ENCODE measurements around the gene ZBTB6. TPM values are rescaled to one million over a fixed set of nuclear protein-coding genes. Genes with fewer than 3 reads are reported as not detected.

ZBTB6 gene
- total RNA-seq, result 10 to 100 TPM in 3 of 5 donors, 1 to 10 TPM in 2; 3.5 to 14.8 (median 13.4) TPM
- total RNA-seq (2013), result 19.3 TPM
- total RNA-seq, result 17.8 to 71.8 (median 42.3) reads per million in 29 experiments

- peaks cover 9 to 10% of the 10 kb centered on the region in 2 experiments for H3K4me1 ChIP-seq (ENCODE audit: control insufficient read depth in 1 of 2, extremely low read depth in 1 of 2, insufficient read depth in 2 of 2, low read length in 2 of 2)
- Mint-ChIP-seq H3K36me3 (peaks cover 23% of the 10 kb centered on the region), H3K4me1 (peaks cover 27 to 42% (median 35%) of the 10 kb centered on the region in 3 donors), H3K4me3 (peak within 1 kb of the TSS; percentile 95 to 99 (median 97)), H3K9me3 (no peaks in the 10 kb centered on the region), H3K27ac (peak within 1 kb of the TSS; percentile 97 to 100), H3K27me3 (no peaks in the 10 kb centered on the region)
- H3K9me3 ChIP-seq, result no peaks in the 10 kb centered on the region
- H3K4me3 ChIP-seq (ENCODE audit: control insufficient read depth in 1 of 2, extremely low read depth in 1 of 2, low read length in 1 of 2), result peak within 1 kb of the TSS; percentile 73 to 86
- H3K36me3 ChIP-seq (ENCODE audit: control insufficient read depth in 2 of 2, extremely low read depth in 1 of 2, insufficient read depth in 1 of 2, low read length in 1 of 2), result peaks cover 1 to 16% of the 10 kb centered on the region in 2 donors
- under 1% methylated on average over 34 of the region's 35 CpGs for WGBS (ENCODE audit: insufficient coverage)
- ChIA-PET CTCF (interaction anchor here (0.5 to 1.7 kb wide), 12 partner anchors 8 to 817 kb away, joined by 3 to 12 read pairs (median 6); partner anchors contain the start of genes RABGAP1 (in 1 of the 2) and ZBTB26 (in 1 of the 2)), POLR2A (interaction anchor here (0.6 to 2.5 kb wide), 14 partner anchors 8 to 302 kb away, joined by 3 to 9 read pairs (median 4); partner anchors contain the start of genes RABGAP1 (in 1 of the 2), RC3H2 (in 1 of the 2) and ZBTB26 (in 1 of the 2))
- no peaks in the 10 kb centered on the region for H3K27me3 ChIP-seq (replicated peaks in 1 of 2; ENCODE audit: control insufficient read depth in 2 of 2, extremely low read depth in 1 of 2, insufficient read depth in 2 of 2, low read length in 1 of 2)
- peak within 1 kb of the TSS; percentile 78 for H3K27ac ChIP-seq (ENCODE audit: low read length)
- DNase-seq, result peak; percentile 49 to 86 (median 76)
- ATAC-seq (replicated peaks in 1 of 4), result peak; percentile 93 to 97 (median 95)
Measured at GRCh38 chr9:122912964-122913673, at the start of gene ZBTB6. Gene ZBTB6 (minus strand): TSS chr9:122913323. CDS start chr9:122912072, 1,251 bp downstream.

- no peaks in the 10 kb centered on the region for H3K4me1 ChIP-seq (ENCODE audit: control insufficient read depth in 1 of 2, extremely low read depth in 1 of 2, insufficient read depth in 2 of 2, low read length in 2 of 2)
- no peaks in the 10 kb centered on the region for H3K27me3 Mint-ChIP-seq
- H3K27me3 ChIP-seq (replicated peaks in 1 of 2; ENCODE audit: control insufficient read depth in 2 of 2, extremely low read depth in 1 of 2, insufficient read depth in 2 of 2, low read length in 1 of 2), result no peaks in the 10 kb centered on the region
- H3K27ac ChIP-seq (ENCODE audit: low read length), result no peak overlapping the region
- peaks cover 57% of the 10 kb centered on the region for H3K36me3 Mint-ChIP-seq
- DNase-seq (no peak), ATAC-seq (replicated peaks in 1 of 4) (no peak)
- H3K27ac Mint-ChIP-seq, result no peak overlapping the region
- H3K4me3 Mint-ChIP-seq, result no peak overlapping the region
- WGBS (ENCODE audit: insufficient coverage), result no CpG with 5 or more reads among the region's 1 CpG
- CTCF ChIA-PET, result no interaction called here
- H3K4me3 ChIP-seq (ENCODE audit: control insufficient read depth in 1 of 2, extremely low read depth in 1 of 2, low read length in 1 of 2), result no peak overlapping the region
- H3K9me3 ChIP-seq, result no peaks in the 10 kb centered on the region
- no peaks in the 10 kb centered on the region for H3K4me1 Mint-ChIP-seq
- H3K36me3 ChIP-seq (ENCODE audit: control insufficient read depth in 2 of 2, extremely low read depth in 1 of 2, insufficient read depth in 1 of 2, low read length in 1 of 2), result peaks cover 4 to 9% of the 10 kb centered on the region in 2 donors
- peaks cover 0 to 4% (median 2%) of the 10 kb centered on the region in 3 donors for H3K9me3 Mint-ChIP-seq
- POLR2A ChIA-PET, result no interaction called here
Measured at GRCh38 chr9:122961139-122961538, 48.0 kb upstream of the ZBTB6 start.

GRCh38 chr9:122955961-122956360, 42.8 kb upstream of the ZBTB6 start:
- ChIA-PET POLR2A (interaction anchor here in 1 of 2 donors (0.7 kb wide), 1 partner anchor 678 kb away, joined by 12 read pairs; no protein-coding TSS in a partner anchor), CTCF (no interaction called here)
- H3K9me3 ChIP-seq, result no peaks in the 10 kb centered on the region
- peaks cover 0 to 12% of the 10 kb centered on the region in 2 donors for H3K36me3 ChIP-seq (ENCODE audit: control insufficient read depth in 2 of 2, extremely low read depth in 1 of 2, insufficient read depth in 1 of 2, low read length in 1 of 2)
- Mint-ChIP-seq H3K9me3 (peaks cover 0 to 4% (median 2%) of the 10 kb centered on the region in 3 donors), H3K36me3 (peaks cover 34% of the 10 kb centered on the region), H3K4me1 (peaks cover 14 to 22% (median 20%) of the 10 kb centered on the region in 3 donors), H3K27ac (no peak overlapping the region), H3K27me3 (no peaks in the 10 kb centered on the region), H3K4me3 (no peak overlapping the region)
- no peaks in the 10 kb centered on the region for H3K4me1 ChIP-seq (ENCODE audit: control insufficient read depth in 1 of 2, extremely low read depth in 1 of 2, insufficient read depth in 2 of 2, low read length in 2 of 2)
- no peak overlapping the region for H3K27ac ChIP-seq (ENCODE audit: low read length)
- ATAC-seq (replicated peaks in 1 of 4) (no peak), DNase-seq (no peak)
- H3K27me3 ChIP-seq (replicated peaks in 1 of 2; ENCODE audit: control insufficient read depth in 2 of 2, extremely low read depth in 1 of 2, insufficient read depth in 2 of 2, low read length in 1 of 2), result no peaks in the 10 kb centered on the region
- H3K4me3 ChIP-seq (ENCODE audit: control insufficient read depth in 1 of 2, extremely low read depth in 1 of 2, low read length in 1 of 2), result no peak overlapping the region

GRCh38 chr9:122954253-122954691, 41.1 kb upstream of the ZBTB6 start:
- no peaks in the 10 kb centered on the region for H3K27me3 ChIP-seq (replicated peaks in 1 of 2; ENCODE audit: control insufficient read depth in 2 of 2, extremely low read depth in 1 of 2, insufficient read depth in 2 of 2, low read length in 1 of 2)
- Mint-ChIP-seq H3K36me3 (peaks cover 23% of the 10 kb centered on the region), H3K27ac (no peak overlapping the region), H3K27me3 (no peaks in the 10 kb centered on the region), H3K4me1 (peaks cover 27 to 33% (median 30%) of the 10 kb centered on the region in 3 donors), H3K4me3 (no peak overlapping the region), H3K9me3 (no peaks in the 10 kb centered on the region)
- ATAC-seq (replicated peaks in 1 of 4) (no peak), DNase-seq (no peak)
- H3K9me3 ChIP-seq, result no peaks in the 10 kb centered on the region
- H3K36me3 ChIP-seq (ENCODE audit: control insufficient read depth in 2 of 2, extremely low read depth in 1 of 2, insufficient read depth in 1 of 2, low read length in 1 of 2), result peaks cover 0 to 3% of the 10 kb centered on the region in 2 donors
- POLR2A ChIA-PET, result no interaction called here
- no peaks in the 10 kb centered on the region for H3K4me1 ChIP-seq (ENCODE audit: control insufficient read depth in 1 of 2, extremely low read depth in 1 of 2, insufficient read depth in 2 of 2, low read length in 2 of 2)
- H3K27ac ChIP-seq (ENCODE audit: low read length), result no peak overlapping the region
- CTCF ChIA-PET, result interaction anchor here in 1 of 2 donors (1.0 kb wide), 1 partner anchor 59 kb away, joined by 3 read pairs; no protein-coding TSS in a partner anchor
- H3K4me3 ChIP-seq (ENCODE audit: control insufficient read depth in 1 of 2, extremely low read depth in 1 of 2, low read length in 1 of 2), result no peak overlapping the region

GRCh38 chr9:122951056-122951455, 37.9 kb upstream of the ZBTB6 start:
- Histone ChIP-seq H3K4me3 (ENCODE audit: control insufficient read depth in 1 of 2, extremely low read depth in 1 of 2, low read length in 1 of 2) (no peak overlapping the region), H3K27me3 (replicated peaks in 1 of 2; ENCODE audit: control insufficient read depth in 2 of 2, extremely low read depth in 1 of 2, insufficient read depth in 2 of 2, low read length in 1 of 2) (no peaks in the 10 kb centered on the region), H3K27ac (ENCODE audit: low read length) (no peak overlapping the region), H3K36me3 (ENCODE audit: control insufficient read depth in 2 of 2, extremely low read depth in 1 of 2, insufficient read depth in 1 of 2, low read length in 1 of 2) (peaks cover 0 to 5% of the 10 kb centered on the region in 2 donors), H3K4me1 (ENCODE audit: control insufficient read depth in 1 of 2, extremely low read depth in 1 of 2, insufficient read depth in 2 of 2, low read length in 2 of 2) (peaks cover 0 to 3% of the 10 kb centered on the region in 2 experiments), H3K9me3 (no peaks in the 10 kb centered on the region)
- no peak for ATAC-seq (replicated peaks in 1 of 4)
- DNase-seq, result no peak
- Mint-ChIP-seq H3K9me3 (no peaks in the 10 kb centered on the region), H3K36me3 (peaks cover 19% of the 10 kb centered on the region), H3K4me1 (peaks cover 49 to 52% (median 51%) of the 10 kb centered on the region in 3 donors), H3K27me3 (no peaks in the 10 kb centered on the region), H3K27ac (no peak overlapping the region), H3K4me3 (no peak overlapping the region)
- no CpG with 5 or more reads among the region's 1 CpG for WGBS (ENCODE audit: insufficient coverage)
- POLR2A ChIA-PET, result no interaction called here
- CTCF ChIA-PET, result interaction anchor here in 1 of 2 donors (0.7 kb wide), 1 partner anchor 16 kb away, joined by 5 read pairs; no protein-coding TSS in a partner anchor

GRCh38 chr9:122950263-122950662, 37.1 kb upstream of the ZBTB6 start:
- peaks cover 54 to 58% (median 57%) of the 10 kb centered on the region in 3 donors for H3K4me1 Mint-ChIP-seq
- no peak overlapping the region for H3K27ac Mint-ChIP-seq
- ChIA-PET CTCF (no interaction called here), POLR2A (no interaction called here)
- no peaks in the 10 kb centered on the region for H3K9me3 Mint-ChIP-seq
- H3K27ac ChIP-seq (ENCODE audit: low read length), result no peak overlapping the region
- no peak overlapping the region for H3K4me3 ChIP-seq (ENCODE audit: control insufficient read depth in 1 of 2, extremely low read depth in 1 of 2, low read length in 1 of 2)
- H3K4me1 ChIP-seq (ENCODE audit: control insufficient read depth in 1 of 2, extremely low read depth in 1 of 2, insufficient read depth in 2 of 2, low read length in 2 of 2), result peaks cover 0 to 3% of the 10 kb centered on the region in 2 experiments
- no peak for DNase-seq
- H3K4me3 Mint-ChIP-seq, result no peak overlapping the region
- no peaks in the 10 kb centered on the region for H3K27me3 Mint-ChIP-seq
- no peaks in the 10 kb centered on the region for H3K27me3 ChIP-seq (replicated peaks in 1 of 2; ENCODE audit: control insufficient read depth in 2 of 2, extremely low read depth in 1 of 2, insufficient read depth in 2 of 2, low read length in 1 of 2)
- WGBS (ENCODE audit: insufficient coverage), result no CpG with 5 or more reads among the region's 3 CpGs
- H3K9me3 ChIP-seq, result no peaks in the 10 kb centered on the region
- peaks cover 0 to 5% of the 10 kb centered on the region in 2 donors for H3K36me3 ChIP-seq (ENCODE audit: control insufficient read depth in 2 of 2, extremely low read depth in 1 of 2, insufficient read depth in 1 of 2, low read length in 1 of 2)
- peaks cover 26% of the 10 kb centered on the region for H3K36me3 Mint-ChIP-seq
- no peak for ATAC-seq (replicated peaks in 1 of 4)
